HepG2 (cell line): Measurements from ENCODE around the gene KCNG4. TPM values are rescaled to one million over a fixed set of nuclear protein-coding genes. Genes with fewer than 3 reads are reported as not detected.
A peak's percentile ranks its signal among the peaks of the same experiment; 100 is the strongest.

Experiments used
- ATAC-seq: fragments of 200-7000 bp; cut with Tn5 transposase; 3 replicates; pipeline ENCODE4 v1.9.1; 2020; ENCODE audit warnings: mild to moderate bottlenecking, moderate library complexity
- BruUV-seq: library from RNA; stranded (reverse); fragments of 400-500 nt; replicated peaks from 2 replicates; lab custom pipeline; 2021; lab: Mats Ljungman, UMichigan
- CTCF ChIA-PET: fragments of 300-600 bp; formaldehyde crosslinking; extraction: SDS; loops from one replicate; lab custom pipeline; 2021; ENCODE audit warnings: low total read pairs, inconsistent platforms, low intra/inter-chr PET ratio; lab: Yijun Ruan, JAX
- POLR2A ChIA-PET: fragments of 350-600 bp; sonication (Branson Sonifier 250); formaldehyde crosslinking; loops from one replicate; lab custom pipeline; 2020; ENCODE audit warnings: antibody characterized with exemption, inconsistent platforms; lab: Yijun Ruan, JAX
- DNase-seq: peaks from one replicate; pipeline ENCODE4 v3.0.0-alpha.2; 2015; ENCODE audit warnings: low spot score
- FAIRE-seq: peaks from 3 replicates; lab custom pipeline; 2011; peaks lifted over from hg19 to GRCh38; lab: Jason Lieb, UNC
- H2AFZ ChIP-seq: one replicate; pipeline ENCODE4 v1.6.1; 2011; ENCODE audit warnings: low read length, inconsistent platforms
- H3K27ac ChIP-seq: fragments of 300-600 bp; 3 replicates; pipeline ENCODE4 v1.8.0; 2011; ENCODE audit warnings: mixed run types, mild to moderate bottlenecking, mixed read lengths, low read length, inconsistent platforms; ENCODE audit not compliant: insufficient read depth; ENCODE audit errors: extremely low read length
- H3K27me3 ChIP-seq, 2 experiments: fragments of 200-600 bp in 1 of 2; 2 replicates in 1 of 2; 3 replicates in 1 of 2; pipeline versions ENCODE4 v1.6.0 to v1.8.0; 2011; ENCODE audit warnings: low read length in 2 of 2, mild to moderate bottlenecking in 2 of 2, moderate library complexity in 2 of 2, inconsistent platforms in 1 of 2; ENCODE audit not compliant: insufficient read depth in 2 of 2, control insufficient read depth in 1 of 2
- H3K36me3 ChIP-seq, 2 experiments: fragments of 200-600 bp in 1 of 2; replicated peaks in 1 of 2; 2 replicates in 1 of 2; 3 replicates in 1 of 2; pipeline versions ENCODE4 v1.5.1 to v1.8.0; 2011; ENCODE audit warnings: low read length in 2 of 2, inconsistent platforms in 1 of 2; ENCODE audit not compliant: insufficient read depth in 2 of 2, control insufficient read depth in 1 of 2
- H3K4me1 ChIP-seq: 2 replicates; pipeline ENCODE4 v1.5.1; 2012; ENCODE audit warnings: low read length, inconsistent platforms; ENCODE audit not compliant: insufficient read depth
- H3K4me2 ChIP-seq: 2 replicates; pipeline ENCODE4 v1.6.0; 2011; ENCODE audit warnings: low read depth, low read length, inconsistent platforms
- H3K4me3 ChIP-seq, 3 experiments: fragments of 200-600 bp in 1 of 3; sonication (generic), shearing (Covaris generic) in 1 of 3; replicated peaks in 1 of 3; 2 replicates each; pipeline ENCODE4 v1.5.1; 2011 to 2016; ENCODE audit warnings: low read length in 3 of 3, inconsistent platforms in 2 of 3, low read depth in 2 of 3, mild to moderate bottlenecking in 2 of 3, control low read depth in 1 of 3, mixed read lengths in 1 of 3; ENCODE audit not compliant: insufficient read depth in 1 of 3
- H3K79me2 ChIP-seq: one replicate; pipeline ENCODE4 v1.6.1; 2011; ENCODE audit warnings: low read length, inconsistent platforms; ENCODE audit not compliant: insufficient read depth
- H3K9ac ChIP-seq: 2 replicates; pipeline ENCODE4 v1.6.0; 2011; ENCODE audit warnings: mild to moderate bottlenecking, low read depth, low read length, inconsistent platforms; ENCODE audit not compliant: insufficient read depth
- H3K9me3 ChIP-seq: 2 replicates; pipeline ENCODE4 v1.5.1; 2012; ENCODE audit warnings: mild to moderate bottlenecking, low read length
- H4K20me1 ChIP-seq: 2 replicates; pipeline ENCODE4 v1.6.0; 2011; ENCODE audit warnings: inconsistent platforms, mild to moderate bottlenecking, low read length, moderate library complexity; ENCODE audit not compliant: insufficient read depth
- CCAR2 ChIP-seq: fragments of 200-400 bp; formaldehyde crosslinking; optimal IDR thresholded peaks from 2 replicates; pipeline ENCODE3; 2018; ENCODE audit warnings: low read depth, mild to moderate bottlenecking, low read length, moderate library complexity
- DZIP1 ChIP-seq: sonication (generic); formaldehyde crosslinking; IDR thresholded peaks from 2 replicates; pipeline ENCODE4 v1.5.0; 2020; ENCODE audit warnings: mild to moderate bottlenecking, missing genetic modification reagents
- FOXA1 ChIP-seq, 2 experiments: fragments of 450-650 bp in 1 of 2; sonication (generic) in 1 of 2; formaldehyde crosslinking in 1 of 2; IDR thresholded peaks; 2 replicates each; pipeline versions ENCODE4 v1.4.0 to v1.6.1; 2016 to 2020; ENCODE audit warnings: missing genetic modification reagents in 1 of 2
- HHEX ChIP-seq: IDR thresholded peaks from 2 replicates; pipeline ENCODE4 v1.6.1; 2016; ENCODE audit warnings: control low read depth
- HNF4A ChIP-seq: sonication (generic); formaldehyde crosslinking; IDR thresholded peaks from 2 replicates; pipeline ENCODE4 v1.4.0; 2020; ENCODE audit warnings: missing genetic modification reagents
- IKZF4 ChIP-seq: sonication (generic); formaldehyde crosslinking; IDR thresholded peaks from 2 replicates; pipeline ENCODE4 v1.5.1; 2020; ENCODE audit warnings: borderline replicate concordance, mild to moderate bottlenecking, low read depth, missing genetic modification reagents; ENCODE audit errors: not compliant biosample characterization
- KLF16 ChIP-seq, 2 experiments: sonication (generic) in 1 of 2; formaldehyde crosslinking in 1 of 2; IDR thresholded peaks; 2 replicates each; pipeline versions ENCODE4 v1.6.1 to v1.8.0; 2016 to 2023; ENCODE audit warnings: missing genetic modification reagents in 2 of 2, missing compliant biosample characterization in 1 of 2
- KLF9 ChIP-seq: IDR thresholded peaks from 2 replicates; pipeline ENCODE4 v1.6.1; 2016; ENCODE audit warnings: low read depth
- MAF1 ChIP-seq: sonication (generic); formaldehyde crosslinking; IDR thresholded peaks from 2 replicates; pipeline ENCODE4 v1.5.0; 2020; ENCODE audit warnings: missing genetic modification reagents, borderline replicate concordance
- MAZ ChIP-seq, 2 experiments: sonication (generic) in 1 of 2; formaldehyde crosslinking in 1 of 2; IDR thresholded peaks; 2 replicates each; pipeline versions ENCODE4 v1.5.0 to v1.6.1; 2012 to 2020; ENCODE audit warnings: low read depth in 2 of 2, mild to moderate bottlenecking in 2 of 2, borderline replicate concordance in 1 of 2, improper control_type of control experiment in 1 of 2, low read length in 1 of 2, missing genetic modification reagents in 1 of 2, moderate library complexity in 1 of 2
- MBD4 ChIP-seq: IDR thresholded peaks from 2 replicates; pipeline ENCODE4 v1.6.1; 2012; ENCODE audit warnings: low read length, inconsistent platforms, borderline replicate concordance
- RAD51 ChIP-seq: fragments of 450-650 bp; IDR thresholded peaks from 2 replicates; pipeline ENCODE4 v1.6.1; 2016; ENCODE audit warnings: borderline replicate concordance
- SRF ChIP-seq: IDR thresholded peaks from 2 replicates; pipeline ENCODE4 v1.6.1; 2011; ENCODE audit warnings: mild to moderate bottlenecking, low read depth, low read length, moderate library complexity
- TBX3 ChIP-seq: fragments of 450-650 bp; IDR thresholded peaks from 2 replicates; pipeline ENCODE4 v1.6.1; 2017; ENCODE audit warnings: antibody characterized with exemption, mild to moderate bottlenecking, inconsistent platforms, borderline replicate concordance
- TCF12 ChIP-seq, 2 experiments: fragments of 450-650 bp in 1 of 2; sonication (generic) in 1 of 2; formaldehyde crosslinking in 1 of 2; IDR thresholded peaks; 2 replicates each; pipeline versions ENCODE4 v1.6.1 to v1.8.0; 2017 to 2022; ENCODE audit warnings: antibody characterized with exemption in 1 of 2, mild to moderate bottlenecking in 1 of 2, missing genetic modification reagents in 1 of 2, moderate library complexity in 1 of 2
- YEATS4 ChIP-seq: sonication (generic); formaldehyde crosslinking; IDR thresholded peaks from 2 replicates; pipeline ENCODE4 v1.4.0; 2020; ENCODE audit warnings: missing genetic modification reagents, borderline replicate concordance
- ZNF75D ChIP-seq: sonication (generic); formaldehyde crosslinking; IDR thresholded peaks from 2 replicates; pipeline ENCODE4 v1.8.1; 2023; ENCODE audit warnings: missing genetic modification reagents, mild to moderate bottlenecking, borderline replicate concordance
- ZNF850 ChIP-seq: sonication (generic); formaldehyde crosslinking; conservative IDR thresholded peaks from 2 replicates; pipeline ENCODE4 v1.9.0; 2021; ENCODE audit warnings: mild to moderate bottlenecking, missing genetic modification reagents
- ZSCAN12 ChIP-seq: sonication (generic); formaldehyde crosslinking; IDR thresholded peaks from 2 replicates; pipeline ENCODE4 v1.9.0; 2021; ENCODE audit warnings: mild to moderate bottlenecking, missing genetic modification reagents
- ZSCAN25 ChIP-seq: sonication (generic); formaldehyde crosslinking; IDR thresholded peaks from 2 replicates; pipeline ENCODE4 v1.8.0; 2022; ENCODE audit warnings: mild to moderate bottlenecking, missing genetic modification reagents
- WGBS: methylation state at CpG from one replicate; pipeline ENCODE4 v1.1.6; 2017; ENCODE audit warnings: low lambda C conversion rate; 5-methylcytosine and 5-hydroxymethylcytosine counted together
- in situ Hi-C: cut with HindIII; loops from 2 replicates; pipeline ENCODE4 v1.10.0; 2017; ENCODE audit warnings: low pct_unique_long_range_greater_than_20kb; ENCODE audit not compliant: extremely low pct_ligation_motif_present
- intact Hi-C: fragments of 100-400 bp; cut with micrococcal nuclease; formaldehyde crosslinking; loops from one replicate; pipeline ENCODE4 v1.10.0; 2022; ENCODE audit not compliant: unreplicated experiment
- polyA plus RNA-seq, 8 experiments: library from polyadenylated mRNA; depleted of rRNA in 3 of 8; stranded (reverse) in 7 of 8; unstranded in 1 of 8; fragments of >200 nt; fragmentation: Illumina TruSeq in 4 of 8; extraction: Trizol in 4 of 8; gene quantifications; 2 replicates each; pipeline versions ENCODE4 v1.2.1 to v1.2.3, GENCODE V29; 2011 to 2016; ENCODE audit warnings: low read depth in 4 of 8, missing spikeins in 1 of 8, mixed read lengths in 1 of 8; ENCODE audit not compliant: insufficient read depth in 1 of 8
- total RNA-seq, 5 experiments: library from RNA; depleted of rRNA; stranded (reverse); fragments of >200 nt; fragmentation: Illumina TruSeq; extraction: Trizol; gene quantifications; 2 replicates each; pipeline ENCODE4 v1.2.3, GENCODE V29; 2016; ENCODE audit warnings: low read depth in 1 of 5

KCNG4 gene
- total and polyA plus RNA-seq, 2 of the 13 experiments (the other 11 are each of a cell fraction or from before 2014, with no cell fraction given) = not detected

GRCh38 chr16:84186685-84187437 lies 53.0 kb downstream of the KCNG4 start, which contains the start of gene TAF1C (continued):
- TF ChIP-seq MAF1 (CRISPR knock-in tag) (peak; percentile 92), TCF12 (IDR thresholded peaks at IDR 0.05) (no peak), TCF12 (CRISPR knock-in tag; IDR thresholded peaks at IDR 0.05) (0 out of 2 replicates have a peak, but pooled peaks have one; percentile 33), KLF16 (CRISPR knock-in tag; IDR thresholded peaks at IDR 0.05) (peak in 1 of 2 experiments; percentile 97; a peak in 2 of 4 replicates), RAD51 (no peak), MAZ (IDR thresholded peaks at IDR 0.05; ENCODE audit: borderline replicate concordance, low read depth, low read length) (no peak), MAZ (CRISPR knock-in tag; IDR thresholded peaks at IDR 0.05; ENCODE audit: low read depth) (peak; percentile 56; the same call in 1 of the 2 replicates)

GRCh38 chr16:84184775-84185174 lies 55.0 kb downstream of the KCNG4 start:
- FAIRE-seq (no peak), DNase-seq (no peak), ATAC-seq (no peak)
- Histone ChIP-seq H3K9ac (no peak overlapping the region), H3K27ac (no peak overlapping the region), H3K27me3 (no peaks in the 10 kb centered on the region), H4K20me1 (no peaks in the 10 kb centered on the region), H3K79me2 (peaks cover 25% of the 10 kb centered on the region), H3K4me1 (peaks cover 14% of the 10 kb centered on the region), H3K9me3 (no peaks in the 10 kb centered on the region), H3K4me2 (peak overlapping the region; percentile 90; the same call in 1 of the 2 replicates), H2AFZ (no peak overlapping the region), H3K36me3 (peaks cover 24 to 47% of the 10 kb centered on the region in 2 experiments; a peak in 4 of 5 replicates), H3K4me3 (no peak overlapping the region; a peak in 1 of 6 replicates)
- BruUV-seq = no TSS peak
- WGBS = 98% methylated on average over 9 of the region's 10 CpGs
- ChIA-PET CTCF (no interaction called here), POLR2A (no interaction called here)
- intact Hi-C loops = no loop called here
- in situ Hi-C loops = loop anchor here (25.0 kb wide), 1 partner anchor 222 kb away; the partner anchor contains the start of genes NECAB2 and OSGIN1
- TF ChIP-seq ZNF850 (CRISPR knock-in tag) (no peak), KLF9 (no peak), FOXA1 (IDR thresholded peaks at IDR 0.05) (no peak), FOXA1 (CRISPR knock-in tag; IDR thresholded peaks at IDR 0.05) (no peak), TBX3 (no peak), ZSCAN12 (CRISPR knock-in tag) (no peak), HNF4A (CRISPR knock-in tag) (no peak), ZNF75D (CRISPR knock-in tag) (no peak), MBD4 (no peak), CCAR2 (no peak), IKZF4 (CRISPR knock-in tag) (no peak), YEATS4 (no peak), ZSCAN25 (CRISPR knock-in tag) (no peak), DZIP1 (CRISPR knock-in tag) (no peak), SRF (no peak), HHEX (CRISPR knock-in tag) (no peak)
